Neuronal stem cell (in vitro differentiated cells): ENCODE results near the gene NUP98.

Experiments
- DNase-seq: peaks from one replicate; pipeline ENCODE4 v3.0.0-alpha.2; 2013; ENCODE audit warnings: low spot score
- H2AFZ ChIP-seq: one replicate; pipeline ENCODE4 v1.6.1; 2013; ENCODE audit warnings: mild to moderate bottlenecking, low read length, inconsistent platforms
- H2AK5ac ChIP-seq: 2 replicates; pipeline ENCODE4 v1.6.1; 2013; ENCODE audit warnings: low read depth, mild to moderate bottlenecking, inconsistent platforms, low read length, moderate library complexity, mixed read lengths
- H2BK120ac ChIP-seq: 2 replicates; pipeline ENCODE4 v1.6.1; 2013; ENCODE audit warnings: low read depth, mild to moderate bottlenecking, inconsistent platforms, low read length, moderate library complexity, mixed read lengths
- H2BK12ac ChIP-seq: one replicate; pipeline ENCODE4 v1.6.1; 2013; ENCODE audit warnings: low read length, inconsistent platforms
- H2BK15ac ChIP-seq: 2 replicates; pipeline ENCODE4 v1.6.1; 2013; ENCODE audit warnings: mild to moderate bottlenecking, low read length, inconsistent platforms, mixed read lengths
- H2BK5ac ChIP-seq: one replicate; pipeline ENCODE4 v1.6.1; 2013; ENCODE audit warnings: inconsistent platforms, mild to moderate bottlenecking, low read length, moderate library complexity
- H3K14ac ChIP-seq: one replicate; pipeline ENCODE4 v1.6.1; 2013; ENCODE audit warnings: low read length, inconsistent platforms
- H3K18ac ChIP-seq: 2 replicates; pipeline ENCODE4 v1.6.1; 2013; ENCODE audit warnings: low read length, inconsistent platforms
- H3K23ac ChIP-seq: 2 replicates; pipeline ENCODE4 v1.6.1; 2013; ENCODE audit warnings: low read depth, mild to moderate bottlenecking, mixed read lengths, low read length, inconsistent platforms; ENCODE audit not compliant: poor library complexity
- H3K27ac ChIP-seq: replicated peaks from 3 replicates; pipeline ENCODE4 v1.5.1; 2013; ENCODE audit warnings: low read length, inconsistent platforms
- H3K27me3 ChIP-seq, 3 experiments: 2 replicates each; pipeline ENCODE4 v1.6.1; 2013; ENCODE audit warnings: low read length in 3 of 3, mild to moderate bottlenecking in 2 of 3, inconsistent platforms in 1 of 3, low read depth in 1 of 3, mixed read lengths in 1 of 3, moderate library complexity in 1 of 3; ENCODE audit not compliant: control insufficient read depth in 3 of 3, insufficient read depth in 3 of 3
- H3K36me3 ChIP-seq, 2 donors: replicated peaks in 1 of 2; 2 replicates each; pipeline ENCODE4 v1.6.1; 2013; ENCODE audit warnings: low read length in 2 of 2; ENCODE audit not compliant: control insufficient read depth in 2 of 2, insufficient read depth in 2 of 2
- H3K4ac ChIP-seq: 2 replicates; pipeline ENCODE4 v1.6.1; 2013; ENCODE audit warnings: inconsistent platforms, mild to moderate bottlenecking, low read length, moderate library complexity
- H3K4me1 ChIP-seq, 2 donors: 1 replicate in 1 of 2; 2 replicates in 1 of 2; pipeline ENCODE4 v1.6.1; 2013; ENCODE audit warnings: low read length in 2 of 2, low read depth in 1 of 2; ENCODE audit not compliant: control insufficient read depth in 2 of 2, insufficient read depth in 1 of 2
- H3K4me2 ChIP-seq: one replicate; pipeline ENCODE4 v1.6.1; 2013; ENCODE audit warnings: mild to moderate bottlenecking, low read length, inconsistent platforms; ENCODE audit not compliant: insufficient read depth, poor library complexity, severe bottlenecking
- H3K4me3 ChIP-seq, 2 donors: 2 replicates each; pipeline ENCODE4 v1.5.1; 2013; ENCODE audit warnings: low read length in 2 of 2, mild to moderate bottlenecking in 2 of 2, inconsistent platforms in 1 of 2, moderate library complexity in 1 of 2
- H3K79me1 ChIP-seq: one replicate; pipeline ENCODE4 v1.6.1; 2013; ENCODE audit warnings: low read depth, mild to moderate bottlenecking, inconsistent platforms, low read length, moderate library complexity
- H3K9ac ChIP-seq: one replicate; pipeline ENCODE4 v1.6.1; 2013; ENCODE audit warnings: mild to moderate bottlenecking, low read depth, low read length, inconsistent platforms; ENCODE audit not compliant: poor library complexity
- H3K9me3 ChIP-seq, 2 donors: replicated peaks in 1 of 2; 2 replicates each; pipeline versions ENCODE3 to v1.6.1; 2013; ENCODE audit warnings: low read length in 2 of 2, mild to moderate bottlenecking in 2 of 2, inconsistent platforms in 1 of 2, low read depth in 1 of 2, mixed read lengths in 1 of 2, moderate library complexity in 1 of 2; ENCODE audit not compliant: control insufficient read depth in 2 of 2, insufficient read depth in 1 of 2
- H4K8ac ChIP-seq: one replicate; pipeline ENCODE4 v1.6.1; 2013; ENCODE audit warnings: low read depth, mild to moderate bottlenecking, inconsistent platforms, low read length, moderate library complexity
- H4K91ac ChIP-seq: one replicate; pipeline ENCODE4 v1.6.1; 2013; ENCODE audit warnings: low read length, low read depth, mild to moderate bottlenecking, inconsistent platforms; ENCODE audit not compliant: poor library complexity
- WGBS, 2 donors: extraction: QIAGEN DNeasy Blood & Tissue Kit; methylation state at CpG; one replicate each; pipeline ENCODE4 v1.1.7; 2013; ENCODE audit warnings: missing lambda C conversion rate in 2 of 2, mixed read lengths in 1 of 2; ENCODE audit not compliant: insufficient read length in 2 of 2, insufficient replicate concordance in 1 of 2; ENCODE audit errors: extremely low coverage in 2 of 2; 5-methylcytosine and 5-hydroxymethylcytosine counted together

NUP98 gene

DNA sequence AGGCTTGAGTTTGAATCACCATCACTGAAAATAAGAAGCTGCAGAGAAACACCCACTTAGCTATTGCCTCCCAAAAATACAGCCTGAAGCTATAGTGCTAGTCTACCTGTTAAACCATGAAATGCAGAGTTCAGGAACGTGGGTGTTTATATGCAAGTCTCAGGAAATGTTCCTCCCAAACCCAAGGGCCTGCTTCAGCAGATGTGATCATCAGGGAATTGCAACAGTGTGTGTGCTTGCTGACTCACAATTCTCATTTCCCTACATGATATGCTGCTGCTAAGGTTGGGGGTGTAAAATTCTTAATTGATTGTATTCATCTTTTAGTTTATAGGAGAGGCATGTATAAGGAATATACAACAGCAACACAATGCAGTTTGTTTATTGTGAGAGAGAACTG is 49.6 kb downstream of the NUP98 start:
- Histone ChIP-seq H3K36me3 (peaks cover 22 to 93% of the 10 kb centered on the region in 2 donors), H3K27me3 (no peaks in the 10 kb centered on the region), H2BK5ac (no peak overlapping the region), H2BK12ac (no peak overlapping the region), H3K4me3 (no peak overlapping the region), H3K23ac (no peak overlapping the region), H3K9ac (no peak overlapping the region), H4K91ac (no peak overlapping the region), H3K9me3 (no peaks in the 10 kb centered on the region), H2AFZ (no peak overlapping the region), H3K4ac (no peak overlapping the region), H3K4me2 (no peak overlapping the region), H2BK15ac (no peak overlapping the region), H3K27ac (no peak overlapping the region), H3K18ac (no peak overlapping the region), H3K14ac (no peak overlapping the region), H2BK120ac (no peak overlapping the region), H4K8ac (no peak overlapping the region), H2AK5ac (no peak overlapping the region), H3K4me1 (no peaks in the 10 kb centered on the region), H3K79me1 (peaks cover 1% of the 10 kb centered on the region)
- DNase-seq: no peak
- WGBS, 2 donors: no CpG with 5 or more reads among the region's 1 CpG

DNA sequence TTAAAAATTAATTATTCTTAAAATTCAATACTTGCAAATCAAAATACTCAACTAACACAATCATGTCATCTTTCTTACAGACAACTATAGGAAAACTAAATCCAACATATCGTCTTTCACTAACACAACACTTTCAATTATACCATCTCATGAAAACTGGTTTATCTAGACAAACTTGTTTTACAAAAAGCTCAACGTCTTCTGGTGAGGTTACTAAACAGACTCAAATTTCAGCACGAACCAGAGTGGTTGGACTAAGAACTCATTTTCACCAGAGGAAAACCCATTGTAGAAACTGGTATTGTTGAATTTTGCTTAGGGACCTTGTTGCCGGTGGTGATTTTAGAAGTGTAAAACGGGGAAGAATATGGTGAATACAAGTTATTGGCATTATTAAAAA is 52.2 kb downstream of the NUP98 start:
- 100% methylated on average over 1 of the region's 5 CpGs for WGBS, 2 donors

GRCh38 chr11:3738723-3739122 is 58.6 kb downstream of the NUP98 start:
- H2BK120ac ChIP-seq: no peak overlapping the region
- H3K27ac ChIP-seq: no peak overlapping the region
- H2AFZ ChIP-seq: no peak overlapping the region
- no peak overlapping the region for H3K23ac ChIP-seq
- H2BK15ac ChIP-seq: no peak overlapping the region
- no peak overlapping the region for H3K18ac ChIP-seq
- H3K4me1 ChIP-seq: no peaks in the 10 kb centered on the region
- no peak overlapping the region for H3K14ac ChIP-seq
- WGBS, 2 donors: no CpG with 5 or more reads among the region's 1 CpG
- no peaks in the 10 kb centered on the region for H3K27me3 ChIP-seq
- no peaks in the 10 kb centered on the region for H3K79me1 ChIP-seq
- no peak overlapping the region for H4K91ac ChIP-seq
- H4K8ac ChIP-seq: no peak overlapping the region
- H3K4me3 ChIP-seq: no peak overlapping the region
- H3K4me2 ChIP-seq: no peak overlapping the region
- no peak overlapping the region for H2AK5ac ChIP-seq
- no peak for DNase-seq
- H3K36me3 ChIP-seq: peaks cover 15 to 98% of the 10 kb centered on the region in 2 donors
- no peak overlapping the region for H3K4ac ChIP-seq
- no peak overlapping the region for H2BK5ac ChIP-seq
- H3K9me3 ChIP-seq: no peaks in the 10 kb centered on the region
- no peak overlapping the region for H2BK12ac ChIP-seq
- H3K9ac ChIP-seq: no peak overlapping the region

More for the DNA sequence above, 52.2 kb downstream of the NUP98 start:
- Histone ChIP-seq H3K79me1 (peaks cover under 1% of the 10 kb centered on the region), H3K9me3 (no peaks in the 10 kb centered on the region), H3K18ac (no peak overlapping the region), H3K36me3 (peaks cover 17 to 92% of the 10 kb centered on the region in 2 donors), H2BK15ac (no peak overlapping the region), H3K14ac (no peak overlapping the region), H3K4ac (no peak overlapping the region), H3K4me1 (no peaks in the 10 kb centered on the region), H3K27ac (no peak overlapping the region), H2AFZ (no peak overlapping the region), H3K4me3 (no peak overlapping the region), H4K91ac (no peak overlapping the region), H3K4me2 (no peak overlapping the region), H2BK120ac (no peak overlapping the region), H2BK5ac (no peak overlapping the region), H3K27me3 (no peaks in the 10 kb centered on the region), H3K23ac (no peak overlapping the region), H3K9ac (no peak overlapping the region), H2AK5ac (no peak overlapping the region), H4K8ac (no peak overlapping the region), H2BK12ac (no peak overlapping the region)
- no peak for DNase-seq

- H3K36me3 ChIP-seq: peaks cover 14 to 99% of the 10 kb centered on the region in 2 donors
- H3K4me2 ChIP-seq: no peak overlapping the region
- no peak overlapping the region for H3K27ac ChIP-seq
- H3K4ac ChIP-seq: no peak overlapping the region
- no peak overlapping the region for H2BK5ac ChIP-seq
- no peak overlapping the region for H2BK15ac ChIP-seq
- no peaks in the 10 kb centered on the region for H3K4me1 ChIP-seq
- no peaks in the 10 kb centered on the region for H3K79me1 ChIP-seq
- WGBS, 2 donors: no CpG with 5 or more reads among the region's 1 CpG
- H4K91ac ChIP-seq: no peak overlapping the region
- no peak overlapping the region for H2BK120ac ChIP-seq
- no peaks in the 10 kb centered on the region for H3K27me3 ChIP-seq
- no peak overlapping the region for H2AFZ ChIP-seq
- no peak overlapping the region for H4K8ac ChIP-seq
- H3K14ac ChIP-seq: no peak overlapping the region
- H2AK5ac ChIP-seq: no peak overlapping the region
- H3K23ac ChIP-seq: no peak overlapping the region
- no peak overlapping the region for H2BK12ac ChIP-seq
- no peak overlapping the region for H3K9ac ChIP-seq
- no peak overlapping the region for H3K18ac ChIP-seq
- DNase-seq: no peak
- no peaks in the 10 kb centered on the region for H3K9me3 ChIP-seq
- H3K4me3 ChIP-seq: no peak overlapping the region
Measured at GRCh38 chr11:3738241-3738640, 59.1 kb downstream of the NUP98 start.
